HG03575 (cell line): ENCODE results near the gene PRDX3.
"Not testable (repeated sequence)": the region's sequence is repeated elsewhere in the genome, so short reads cannot be mapped to it uniquely, and the experiment has no call there.

Experiments
- ATAC-seq: cut with Tn5 transposase; IDR thresholded peaks from one replicate; pipeline ENCODE4 v1.9.1; 2021; ENCODE audit not compliant: unreplicated experiment, insufficient number of reproducible peaks, low FRiP score; ENCODE audit errors: extremely low read depth

Gene PRDX3

DNA sequence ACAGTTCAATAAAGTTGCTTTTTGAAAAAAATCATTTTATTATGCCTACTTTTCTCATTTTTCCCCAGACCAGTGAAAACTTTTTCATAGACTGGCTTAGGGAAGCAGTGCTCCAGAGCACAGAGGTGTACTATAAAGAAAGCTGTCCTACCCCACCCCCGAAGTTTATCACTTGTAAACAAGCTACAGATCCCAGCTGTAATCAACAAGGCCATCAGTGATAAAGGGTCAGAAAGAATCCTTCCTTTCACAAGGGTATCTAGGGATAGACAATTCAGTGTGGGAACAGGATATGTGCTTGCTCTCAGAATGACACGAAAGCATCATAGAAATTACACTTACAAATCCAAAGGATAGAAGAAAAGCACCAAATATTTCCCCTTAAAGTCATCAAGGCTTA, 4.5 kb downstream of the PRDX3 start:
- ATAC-seq, result no peak

DNA sequence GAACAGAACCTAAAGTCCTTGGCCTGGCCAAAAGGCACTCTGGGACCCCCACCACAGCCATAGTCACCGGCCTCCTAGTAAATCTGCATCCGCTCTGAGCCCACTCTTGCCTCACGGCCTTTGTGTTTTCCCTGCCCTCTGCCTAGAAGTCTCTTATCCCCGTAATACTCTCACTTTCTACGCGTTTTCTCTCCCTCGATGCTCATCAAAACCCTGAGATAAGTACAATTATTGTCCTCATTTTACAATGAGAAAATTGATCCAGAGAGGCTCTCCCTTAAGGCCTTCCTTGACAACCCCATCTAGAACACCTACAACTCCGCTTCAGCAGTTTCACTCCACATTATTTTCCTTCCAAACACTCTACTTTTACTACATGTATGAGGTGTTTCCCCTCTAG, 11.6 kb downstream of the PRDX3 start:
- ATAC-seq, result no peak

DNA sequence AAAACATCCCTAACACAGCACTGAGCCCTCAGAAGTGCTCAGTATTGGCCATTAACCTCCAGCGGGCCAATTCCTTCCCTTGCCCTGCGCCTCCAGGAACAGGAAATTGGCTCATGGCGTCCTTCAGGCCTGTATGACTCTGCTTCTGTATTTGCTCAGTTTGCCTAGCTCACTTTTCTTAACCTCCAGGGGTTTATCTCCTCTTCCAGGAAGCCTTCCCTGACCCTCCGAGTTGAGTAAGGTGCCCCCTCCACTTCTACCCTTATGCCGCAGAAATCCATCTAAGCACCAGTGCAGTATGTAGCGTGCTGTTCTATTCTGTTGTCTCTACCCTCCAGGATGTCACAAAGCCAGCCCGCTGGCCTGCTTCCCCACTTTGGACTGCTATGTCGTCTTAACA, 12.0 kb downstream of the PRDX3 start:
- no peak for ATAC-seq

DNA sequence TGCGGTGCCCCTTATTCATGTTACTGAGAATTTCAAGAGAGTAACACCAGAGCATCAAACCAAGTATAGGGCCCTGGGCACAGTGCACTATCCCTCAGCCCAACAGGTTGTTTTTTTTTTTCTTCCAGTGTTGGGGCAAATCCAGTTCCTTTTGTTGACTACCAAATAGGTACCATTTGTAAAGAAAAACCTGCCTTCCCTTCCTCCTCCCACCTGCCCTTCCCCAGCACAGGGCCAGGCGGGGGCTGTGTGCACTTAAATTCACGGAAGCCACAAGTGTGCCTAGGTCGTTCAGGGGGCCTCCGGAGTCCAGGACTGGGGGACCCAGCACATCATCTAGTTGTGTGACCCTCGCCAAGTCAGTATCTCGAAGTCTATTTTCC, 12.5 kb downstream of the PRDX3 start:
- ATAC-seq, result no peak

DNA sequence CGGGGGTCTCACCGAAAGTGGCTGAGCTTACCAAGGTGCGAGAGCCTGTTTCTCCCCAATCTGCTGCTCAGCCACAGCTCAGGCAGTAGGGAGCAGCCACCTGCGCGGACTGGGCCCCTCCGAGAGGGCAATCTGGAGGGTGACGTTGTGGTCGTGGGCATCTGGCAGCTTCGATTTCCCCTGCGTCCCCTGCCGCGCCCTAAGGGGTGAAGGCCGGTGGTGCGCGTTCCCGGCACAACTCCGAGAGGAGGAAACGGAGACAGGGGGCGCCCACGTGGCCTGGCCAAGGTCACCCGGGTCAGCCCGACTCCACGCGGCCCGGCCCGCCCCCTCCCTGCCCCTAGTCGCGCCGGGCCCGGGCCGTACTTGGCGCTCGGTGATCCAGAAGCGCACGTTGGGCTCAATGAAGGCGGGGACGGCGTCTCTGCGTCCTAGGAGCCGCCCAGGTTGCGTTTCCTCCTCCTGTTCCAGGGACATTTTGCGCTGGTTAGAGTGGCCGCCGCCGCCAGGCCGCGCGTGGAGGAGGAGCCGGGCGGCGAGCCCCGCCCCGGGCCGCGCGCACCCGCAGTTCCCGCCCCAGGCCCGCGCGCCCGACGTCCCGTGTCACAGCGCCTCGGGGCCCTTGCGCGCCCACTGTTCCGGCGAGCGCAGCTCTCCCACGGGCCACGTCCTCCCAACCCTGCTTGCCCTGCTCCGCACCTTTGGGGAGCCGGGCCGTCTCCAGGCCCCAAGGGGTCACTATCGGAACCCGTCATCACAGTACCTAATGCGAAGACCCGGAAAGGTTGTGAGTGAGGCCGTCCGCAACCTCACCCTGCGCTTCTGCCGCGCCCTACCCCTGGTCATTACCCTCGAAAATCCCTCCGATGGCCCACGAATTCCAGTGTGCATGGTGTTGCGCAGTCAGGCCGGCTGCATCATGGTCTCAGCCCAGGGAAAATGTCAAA, 13.2 kb downstream of the PRDX3 start, which contains the start of gene SFXN4:
SFXN4 (minus strand) TSS at position 544 of the 947 bp plus-strand sequence; CDS start at position 477, 67 bp downstream.
- no peak for ATAC-seq

DNA sequence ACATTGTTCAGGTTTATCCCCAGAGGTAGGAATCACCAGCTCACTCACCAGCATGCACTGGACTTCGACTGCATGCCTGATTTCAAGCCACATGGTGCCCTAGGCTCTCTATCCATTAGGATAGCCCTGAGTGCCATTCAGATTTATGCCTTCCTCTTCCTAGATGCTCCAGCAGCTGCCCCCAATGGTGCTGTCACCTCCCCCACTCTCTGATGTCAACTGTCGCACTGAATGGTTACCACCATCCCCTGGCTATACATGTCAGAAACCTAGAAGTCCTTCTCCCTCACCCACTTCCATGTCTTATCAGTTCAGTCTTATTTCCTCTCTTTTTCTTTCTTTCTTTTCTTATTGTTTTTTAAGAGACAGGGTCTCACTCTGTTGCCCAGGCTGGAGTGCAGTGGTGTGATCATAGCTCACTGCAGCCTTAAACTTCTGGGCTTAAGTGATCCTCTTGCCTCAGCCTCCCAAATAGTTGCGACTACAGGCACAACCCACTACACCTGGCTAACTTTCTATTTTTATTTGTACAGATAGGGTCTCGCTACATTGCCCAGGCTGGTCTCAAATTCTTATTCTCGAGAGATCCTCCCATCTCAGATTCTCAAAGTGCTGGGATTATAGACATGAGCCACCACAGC, 16.0 kb downstream of the PRDX3 start:
- no peak for ATAC-seq

DNA sequence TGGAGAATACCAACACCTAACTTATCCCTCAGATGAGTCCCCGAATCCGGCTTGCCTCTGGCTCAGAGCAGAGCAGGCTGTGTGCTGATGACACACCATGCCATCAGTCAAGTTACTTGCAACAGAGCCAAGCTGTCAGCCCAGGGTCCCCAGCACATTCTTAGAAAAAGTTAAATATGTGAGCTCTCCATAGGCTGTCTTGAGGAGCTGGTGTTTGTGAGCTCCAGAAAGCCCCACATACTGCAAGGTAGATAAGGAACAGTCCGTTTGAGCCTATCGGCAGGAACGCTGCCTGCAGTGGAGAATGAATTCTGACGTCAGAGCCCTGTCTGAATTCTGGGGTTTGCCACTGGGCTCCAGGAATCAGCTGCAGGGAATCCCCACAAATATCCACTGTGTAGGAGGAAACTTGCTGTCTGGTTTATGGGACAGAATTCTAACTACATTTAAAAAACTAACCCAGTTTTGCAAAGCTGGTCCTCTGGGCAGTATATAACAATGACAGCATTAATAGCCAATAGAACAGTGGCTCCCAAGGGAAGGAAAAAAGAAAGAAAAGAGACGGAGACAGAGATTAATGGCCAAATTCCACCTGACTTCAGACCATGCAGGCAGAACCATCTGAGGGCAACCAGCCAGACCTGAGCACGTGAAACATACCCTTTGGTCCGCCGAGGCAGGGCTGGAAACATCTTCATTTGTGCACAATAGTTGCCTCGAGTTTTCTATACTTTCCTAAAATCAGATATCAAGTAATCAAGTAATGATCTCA, 16.7 kb downstream of the PRDX3 start:
- no peak for ATAC-seq

DNA sequence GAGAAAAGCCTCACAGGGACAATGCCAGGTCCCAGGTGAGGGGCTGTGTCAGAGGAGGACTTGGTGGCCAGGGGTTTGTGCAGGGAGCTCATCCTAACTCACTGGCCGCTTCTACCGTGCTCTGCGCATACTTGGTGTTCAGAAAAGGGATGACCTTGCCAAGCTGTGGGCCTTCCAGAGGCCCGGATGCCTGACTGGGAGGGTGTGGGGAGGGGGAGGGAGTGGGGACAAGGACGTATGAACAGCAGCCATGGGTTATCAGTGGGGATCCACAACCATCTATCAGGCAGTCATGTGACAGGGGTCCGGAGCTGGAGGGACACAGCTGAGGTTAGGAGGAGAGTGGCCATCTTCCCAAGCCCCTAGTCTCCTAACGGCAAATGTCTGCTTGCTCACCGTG, 19.3 kb downstream of the PRDX3 start:
- ATAC-seq, result no peak

DNA sequence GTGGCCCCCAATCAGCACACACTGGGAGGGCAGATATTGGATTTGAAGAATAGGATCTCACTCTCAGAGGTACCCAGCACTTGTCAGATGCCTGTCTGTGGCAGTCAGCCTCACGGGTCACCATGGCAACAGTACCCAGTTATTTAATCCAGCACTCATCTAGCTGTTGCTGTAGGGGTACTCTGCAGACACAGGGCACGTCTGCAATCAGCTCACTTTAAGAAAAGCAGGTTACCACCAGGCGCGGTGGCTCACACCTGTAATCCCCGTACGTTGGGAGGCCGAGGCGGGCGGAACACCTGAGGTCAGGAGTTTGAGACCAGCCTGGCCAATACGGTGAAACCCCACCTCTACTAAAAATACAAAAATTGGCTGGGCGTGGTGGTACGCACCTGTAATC, 25.0 kb downstream of the PRDX3 start:
- no peak for ATAC-seq

DNA sequence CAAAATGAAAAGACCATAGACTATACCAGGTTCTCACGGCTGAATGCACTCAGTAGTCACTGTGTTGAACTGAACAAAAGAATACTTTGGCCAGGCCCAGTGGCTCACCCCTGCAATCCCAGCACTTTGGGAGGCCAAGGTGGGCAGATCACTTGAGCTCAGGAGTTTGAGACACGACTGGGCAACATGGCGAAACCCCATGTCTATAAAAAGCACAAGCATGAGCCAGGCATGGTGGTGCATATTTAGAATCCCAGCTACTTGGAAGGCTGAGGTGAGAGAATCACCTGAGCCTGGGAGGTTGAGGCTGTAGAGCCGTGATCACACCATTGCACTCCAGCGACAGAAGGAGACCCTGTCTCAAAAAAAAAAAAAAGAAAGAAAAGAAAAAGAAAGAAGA, 25.6 kb downstream of the PRDX3 start:
- no peak for ATAC-seq

DNA sequence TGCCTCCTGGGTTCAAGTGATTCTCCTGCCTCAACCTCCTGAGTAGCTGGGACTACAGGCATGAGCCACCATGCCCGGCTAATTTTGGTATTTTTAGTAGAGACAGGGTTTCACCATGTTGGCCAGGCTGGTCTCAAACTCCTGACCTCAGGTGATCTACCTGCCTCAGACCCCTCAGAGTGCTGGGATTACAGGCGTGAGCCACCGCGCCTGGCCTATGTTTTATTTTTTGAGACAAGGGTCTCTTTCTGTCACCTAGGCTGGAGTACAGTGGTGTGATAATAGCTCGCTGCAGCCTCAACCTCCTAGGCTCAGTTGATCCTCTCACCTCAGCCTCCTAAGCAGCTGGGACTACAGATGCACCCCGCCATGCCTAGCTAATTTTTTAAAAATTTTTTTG, 27.0 kb downstream of the PRDX3 start:
- not testable (repeated sequence) for ATAC-seq

DNA sequence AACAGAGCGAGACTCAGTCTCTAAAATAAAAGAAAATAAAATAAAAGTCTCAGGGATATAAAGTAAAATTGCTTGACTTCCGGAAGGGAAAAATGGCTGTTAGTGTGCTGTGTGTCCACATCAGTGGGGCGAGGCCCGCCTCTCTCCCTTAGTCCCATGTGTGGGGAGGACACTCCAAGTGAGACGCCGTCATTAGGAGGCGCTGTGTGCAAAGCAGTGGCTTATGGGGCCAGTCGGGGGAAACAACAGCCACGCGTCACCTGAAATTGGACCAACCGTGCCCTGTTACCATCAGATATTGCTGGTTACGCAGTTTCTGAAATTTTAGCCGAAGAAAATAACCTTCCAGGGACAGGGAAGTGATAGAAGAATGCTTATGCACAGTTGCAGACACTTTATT, 28.9 kb downstream of the PRDX3 start:
- ATAC-seq, result no peak

DNA sequence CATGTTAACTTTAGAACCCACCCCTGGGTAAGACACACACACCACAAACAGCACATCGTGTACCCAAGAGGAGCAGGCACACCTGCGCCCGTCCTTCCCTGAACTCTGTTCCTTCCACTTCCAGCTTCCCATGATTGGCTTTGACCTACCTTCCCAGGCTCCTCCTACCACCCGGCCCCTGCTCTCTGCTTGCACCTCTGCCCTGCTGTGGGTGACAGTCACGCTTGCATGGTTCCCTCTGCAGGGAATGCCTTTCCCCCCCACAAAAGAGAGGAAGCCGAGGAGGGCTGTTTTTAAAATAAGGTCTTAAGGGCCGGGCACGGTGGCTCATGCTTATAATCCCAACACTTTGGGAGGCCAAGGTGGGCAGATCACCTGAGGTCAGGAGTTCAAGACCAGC, 29.5 kb downstream of the PRDX3 start:
- ATAC-seq, result no peak

DNA sequence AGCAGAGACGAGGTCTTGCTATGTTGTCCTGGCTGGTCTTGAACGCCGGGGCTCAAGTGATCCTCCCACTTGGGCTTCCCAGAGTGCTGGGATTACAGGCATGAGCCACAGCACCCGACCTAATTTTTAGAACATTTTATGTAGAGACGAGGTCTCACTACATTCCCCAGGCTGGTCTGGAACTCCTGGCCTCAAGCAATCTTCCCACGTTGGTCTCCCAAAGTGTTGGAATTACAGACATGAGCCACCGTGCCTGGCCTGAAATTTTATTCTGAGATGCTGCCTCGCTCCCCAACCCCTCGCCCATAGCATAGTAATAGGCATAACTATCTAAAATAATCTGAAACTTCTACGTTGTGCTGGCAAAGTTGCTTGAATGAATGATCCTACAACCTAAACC, 35.0 kb downstream of the PRDX3 start:
- no peak for ATAC-seq

DNA sequence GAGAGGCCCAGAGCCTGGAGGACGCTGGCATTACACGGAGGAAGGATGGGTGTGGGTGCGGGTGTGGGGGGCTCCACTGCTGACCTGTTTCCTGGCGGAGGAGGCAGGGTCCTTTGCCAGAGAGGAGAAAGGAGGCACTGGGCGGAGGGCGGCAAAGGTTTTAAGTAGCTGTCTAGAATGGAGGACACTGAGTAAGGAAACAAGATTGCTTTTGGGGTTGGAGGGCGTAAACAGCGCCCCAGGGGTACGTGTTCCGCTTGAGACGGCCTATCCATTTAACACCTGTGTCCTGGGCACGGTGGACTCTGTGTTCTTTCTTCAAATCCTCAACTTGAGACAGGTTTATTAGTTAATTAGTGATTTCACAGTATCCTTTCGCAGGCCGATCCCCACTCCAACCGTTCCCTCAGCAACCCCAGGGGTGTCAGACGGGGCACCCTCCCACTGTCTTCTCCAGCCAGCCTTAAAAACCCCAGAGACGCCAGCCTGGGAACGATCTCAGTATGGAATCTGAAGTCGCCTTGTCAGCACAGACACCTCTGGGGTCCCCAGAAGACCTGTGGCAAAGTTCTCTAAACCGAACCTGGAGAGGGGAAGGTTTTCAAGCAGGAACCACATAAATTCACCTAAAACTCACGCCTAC, 37.9 kb downstream of the PRDX3 start:
- no peak for ATAC-seq

DNA sequence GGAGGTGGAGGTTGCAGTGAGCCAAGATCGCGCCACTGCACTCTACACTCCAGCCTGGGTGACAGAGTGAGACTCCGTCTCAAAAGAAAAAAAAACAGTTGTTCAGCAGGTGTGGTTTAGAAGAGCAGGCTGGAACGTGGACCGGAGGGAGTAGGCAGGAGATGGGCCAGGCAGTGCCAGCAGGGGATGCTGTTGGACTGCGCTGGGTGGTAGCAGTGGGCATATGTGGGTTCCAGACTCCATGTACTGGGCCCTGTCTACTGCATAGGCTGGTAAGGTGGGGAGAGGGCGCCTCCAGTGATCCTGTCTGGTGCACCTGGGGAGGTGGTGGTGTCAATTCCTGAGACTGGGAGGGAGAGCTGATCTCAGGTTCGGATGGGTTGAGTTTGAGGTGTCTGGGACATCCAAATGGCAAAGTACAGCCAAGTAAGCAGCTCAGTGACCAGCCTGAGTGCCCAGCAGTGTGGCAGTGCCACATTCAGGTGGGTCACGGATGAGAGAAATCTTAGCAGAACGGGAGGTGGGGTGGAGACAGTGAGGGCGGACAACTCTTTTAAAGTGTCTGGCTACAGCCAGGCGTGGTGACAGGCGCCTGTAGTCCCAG, 39.0 kb downstream of the PRDX3 start:
- ATAC-seq, result no peak

DNA sequence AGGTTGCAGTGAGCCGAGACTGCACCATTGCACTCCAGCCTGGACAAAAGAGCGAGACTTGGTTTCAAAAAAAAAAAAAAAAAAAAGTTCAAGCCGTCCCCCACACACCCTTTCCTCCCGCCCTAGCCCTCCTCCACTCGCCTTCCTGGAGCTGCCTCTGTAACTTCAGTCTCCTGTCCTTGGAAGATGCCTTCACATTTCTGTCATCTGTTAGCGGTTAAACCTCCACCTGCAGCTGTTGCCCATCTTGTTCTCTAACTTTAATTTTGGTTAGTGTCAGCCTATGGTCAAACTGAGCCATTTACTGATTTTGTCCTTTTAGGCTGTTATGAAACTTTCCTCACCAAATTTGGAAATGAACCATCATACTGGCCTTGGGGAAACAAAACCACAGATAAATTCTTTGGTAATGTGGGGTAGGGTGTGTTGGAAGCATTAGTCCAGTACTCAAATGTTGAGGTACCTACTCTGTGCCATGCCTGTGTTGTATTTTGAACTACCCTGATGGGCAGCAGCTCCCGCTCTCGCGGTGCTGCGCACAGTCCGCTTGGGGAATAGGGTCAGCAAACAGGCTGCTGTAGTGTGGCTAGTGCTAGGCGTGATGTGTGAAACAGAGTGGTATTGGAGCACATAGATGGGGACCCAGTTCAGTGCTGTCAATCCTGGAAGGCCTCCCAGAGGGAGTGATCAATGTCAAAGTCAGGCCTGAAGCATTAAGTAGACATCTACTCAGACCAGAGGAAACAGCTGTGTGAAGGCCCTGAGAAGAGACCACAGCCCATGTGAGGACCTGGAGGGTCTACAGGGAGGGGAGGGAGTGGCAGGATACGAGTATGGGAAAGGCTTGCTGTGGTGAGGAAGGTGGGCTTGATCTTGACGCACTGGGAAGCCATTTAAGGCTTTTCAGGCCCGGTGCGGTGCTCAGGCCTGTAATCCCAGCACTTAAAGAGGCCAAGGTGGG, 40.0 kb downstream of the PRDX3 start:
- ATAC-seq, result no peak

DNA sequence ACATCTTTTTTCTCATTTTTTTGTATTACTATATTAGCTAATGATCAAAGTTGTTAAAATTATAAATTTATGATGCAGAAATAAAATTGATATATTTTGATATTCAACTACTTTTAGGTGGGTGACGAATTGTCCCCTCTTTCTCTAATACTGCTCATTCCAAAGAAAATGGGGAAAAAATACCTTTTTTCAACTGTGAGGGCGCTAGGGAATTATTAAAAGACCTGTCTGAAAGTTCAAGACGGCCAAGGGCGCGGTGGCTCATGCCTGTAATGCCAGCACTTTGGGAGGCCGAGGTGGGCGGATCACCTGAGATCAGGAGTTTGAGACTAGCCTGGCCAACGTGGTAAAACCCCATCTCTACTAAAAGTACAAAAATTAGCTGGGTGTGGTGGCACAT, 40.7 kb downstream of the PRDX3 start:
- ATAC-seq, result not testable (repeated sequence)
